H1 (cell line): ENCODE measurements around the gene MIOX. TPM values are rescaled to one million over a fixed set of nuclear protein-coding genes. Genes with fewer than 3 reads are reported as not detected.
A peak's percentile ranks its signal among the peaks of the same experiment; 100 is the strongest.

Experiments used
- CTCF ChIA-PET: fragments of 300-600 bp; sonication (Branson Sonifier 250); formaldehyde crosslinking; loops from one replicate; lab custom pipeline; 2021; ENCODE audit not compliant: partially characterized antibody; lab: Charles Lee
- POLR2A ChIA-PET: fragments of 300-600 bp; sonication (Branson Sonifier 250); formaldehyde crosslinking; loops from one replicate; lab custom pipeline; 2021; ENCODE audit warnings: inconsistent platforms; ENCODE audit not compliant: partially characterized antibody; lab: Charles Lee
- DNase-seq, 2 experiments: peaks; one replicate each; pipeline versions ENCODE4 v3.0.0 to v3.0.0-alpha.2; 2010 to 2022; ENCODE audit warnings: low spot score in 2 of 2, low read depth in 1 of 2, mixed read lengths in 1 of 2
- FAIRE-seq: peaks from 2 replicates; lab custom pipeline; 2011; peaks lifted over from hg19 to GRCh38; lab: Jason Lieb, UNC
- H2AFZ ChIP-seq: 2 replicates; pipeline ENCODE4 v1.8.1; 2012; ENCODE audit warnings: low read length, inconsistent platforms
- H2AK5ac ChIP-seq: 2 replicates; pipeline ENCODE4 v1.6.1; 2013; ENCODE audit warnings: low read depth, low read length
- H2BK120ac ChIP-seq: replicated peaks from 2 replicates; pipeline ENCODE3; 2013; ENCODE audit warnings: low read depth, low read length, inconsistent platforms
- H2BK12ac ChIP-seq: 2 replicates; pipeline ENCODE4 v1.6.1; 2013; ENCODE audit warnings: low read depth, low read length
- H2BK15ac ChIP-seq: 2 replicates; pipeline ENCODE4 v1.6.1; 2013; ENCODE audit warnings: low read length
- H2BK20ac ChIP-seq: 2 replicates; pipeline ENCODE4 v1.6.1; 2013; ENCODE audit warnings: low read length
- H2BK5ac ChIP-seq: 2 replicates; pipeline ENCODE4 v1.6.1; 2013; ENCODE audit warnings: low read depth, low read length
- H3K14ac ChIP-seq: 2 replicates; pipeline ENCODE4 v1.6.1; 2013; ENCODE audit warnings: inconsistent platforms; ENCODE audit not compliant: insufficient read length
- H3K18ac ChIP-seq: 2 replicates; pipeline ENCODE4 v1.6.1; 2013; ENCODE audit warnings: low read length; ENCODE audit errors: extremely low read depth
- H3K23ac ChIP-seq: 2 replicates; pipeline ENCODE4 v1.6.1; 2013; ENCODE audit warnings: inconsistent platforms; ENCODE audit not compliant: insufficient read length
- H3K23me2 ChIP-seq: 2 replicates; pipeline ENCODE4 v1.6.1; 2013; ENCODE audit warnings: low read depth, low read length
- H3K27ac ChIP-seq: 2 replicates; pipeline ENCODE4 v1.6.1; 2011; ENCODE audit warnings: low read depth, low read length, inconsistent platforms
- H3K27me3 ChIP-seq, 4 experiments: replicated peaks in 1 of 4; 1 replicate in 1 of 4; 2 replicates in 3 of 4; pipeline versions ENCODE4 v1.6.1 to v1.8.1; 2011 to 2013; ENCODE audit warnings: low read length in 3 of 4, mild to moderate bottlenecking in 3 of 4, inconsistent platforms in 2 of 4, mixed read lengths in 2 of 4, moderate library complexity in 1 of 4; ENCODE audit not compliant: control insufficient read depth in 3 of 4, insufficient read depth in 3 of 4; ENCODE audit errors: extremely low read depth in 1 of 4
- H3K36me3 ChIP-seq, 4 experiments: 2 replicates each; pipeline versions ENCODE4 v1.6.1 to v1.8.1; 2011 to 2013; ENCODE audit warnings: mild to moderate bottlenecking in 4 of 4, low read length in 3 of 4, moderate library complexity in 2 of 4, control low read depth in 1 of 4, inconsistent platforms in 1 of 4; ENCODE audit not compliant: insufficient read depth in 4 of 4, control insufficient read depth in 2 of 4
- H3K4ac ChIP-seq: replicated peaks from 2 replicates; pipeline ENCODE3; 2013; ENCODE audit warnings: low read length, low read depth, mixed read lengths, inconsistent platforms; ENCODE audit not compliant: insufficient read length
- H3K4me1 ChIP-seq, 4 experiments: replicated peaks in 1 of 4; 1 replicate in 1 of 4; 2 replicates in 3 of 4; pipeline versions ENCODE4 v1.6.1 to v1.8.1; 2011 to 2013; ENCODE audit warnings: low read length in 3 of 4, inconsistent platforms in 2 of 4, mixed read lengths in 1 of 4; ENCODE audit not compliant: insufficient read depth in 4 of 4, control insufficient read depth in 3 of 4
- H3K4me2 ChIP-seq, 2 experiments: 2 replicates each; pipeline versions ENCODE4 v1.6.1 to v1.8.1; 2011 to 2013; ENCODE audit warnings: low read depth in 2 of 2, low read length in 2 of 2, control low read depth in 1 of 2, inconsistent platforms in 1 of 2, mild to moderate bottlenecking in 1 of 2; ENCODE audit not compliant: insufficient read depth in 1 of 2
- H3K4me3 ChIP-seq, 4 experiments: fragments of 200-600, 300-600 bp in 1 of 4; sonication (generic), shearing (Covaris generic), sonication (Bioruptor Twin) in 1 of 4; 2 replicates each; pipeline versions ENCODE4 v1.5.1 to v1.8.1; 2011 to 2016; ENCODE audit warnings: low read length in 4 of 4, low read depth in 3 of 4, control low read depth in 2 of 4, inconsistent platforms in 2 of 4, mild to moderate bottlenecking in 2 of 4, mixed read lengths in 1 of 4, moderate library complexity in 1 of 4; ENCODE audit not compliant: insufficient read depth in 2 of 4; ENCODE audit errors: extremely low read depth in 1 of 4
- H3K56ac ChIP-seq: replicated peaks from 2 replicates; pipeline ENCODE3; 2013; ENCODE audit warnings: low read depth, mild to moderate bottlenecking, mixed read lengths, low read length, inconsistent platforms; ENCODE audit not compliant: insufficient read length
- H3K79me1 ChIP-seq: 2 replicates; pipeline ENCODE4 v1.6.1; 2013; ENCODE audit warnings: low read depth, low read length, control low read depth
- H3K79me2 ChIP-seq, 2 experiments: 2 replicates each; pipeline versions ENCODE4 v1.6.1 to v1.8.1; 2012 to 2013; ENCODE audit warnings: low read length in 2 of 2, mild to moderate bottlenecking in 2 of 2, inconsistent platforms in 1 of 2; ENCODE audit not compliant: insufficient read depth in 2 of 2, control insufficient read depth in 1 of 2
- H3K9ac ChIP-seq, 4 experiments: replicated peaks in 1 of 4; 1 replicate in 1 of 4; 2 replicates in 3 of 4; pipeline versions ENCODE4 v1.6.1 to v1.8.1; 2011 to 2013; ENCODE audit warnings: low read depth in 3 of 4, low read length in 3 of 4, control low read depth in 2 of 4, mild to moderate bottlenecking in 2 of 4, moderate library complexity in 2 of 4, inconsistent platforms in 1 of 4; ENCODE audit errors: extremely low read depth in 1 of 4
- H3K9me3 ChIP-seq, 2 experiments: 2 replicates each; pipeline versions ENCODE4 v1.6.1 to v1.8.1; 2012 to 2013; ENCODE audit warnings: mild to moderate bottlenecking in 2 of 2, moderate library complexity in 2 of 2, control low read depth in 1 of 2, inconsistent platforms in 1 of 2, low read depth in 1 of 2, low read length in 1 of 2, mixed read lengths in 1 of 2; ENCODE audit not compliant: insufficient read depth in 2 of 2
- H4K20me1 ChIP-seq, 2 experiments: replicated peaks in 1 of 2; 2 replicates each; pipeline versions ENCODE3 to v1.8.1; 2011 to 2013; ENCODE audit warnings: inconsistent platforms in 2 of 2, low read length in 2 of 2, mild to moderate bottlenecking in 1 of 2; ENCODE audit not compliant: insufficient read depth in 2 of 2, control insufficient read depth in 1 of 2
- H4K5ac ChIP-seq: 2 replicates; pipeline ENCODE4 v1.6.1; 2013; ENCODE audit warnings: low read length, low read depth, mixed read lengths, inconsistent platforms; ENCODE audit not compliant: insufficient read length
- H4K8ac ChIP-seq: 2 replicates; pipeline ENCODE4 v1.8.0; 2013; ENCODE audit warnings: mild to moderate bottlenecking, moderate library complexity, low read length, inconsistent platforms; ENCODE audit not compliant: insufficient read depth; ENCODE audit errors: extremely low read depth
- H4K91ac ChIP-seq: replicated peaks from 2 replicates; pipeline ENCODE3; 2013; ENCODE audit warnings: low read length, mixed read lengths, inconsistent platforms; ENCODE audit not compliant: insufficient read length
- CEBPB ChIP-seq: IDR thresholded peaks from 2 replicates; pipeline ENCODE4 v1.6.1; 2012; ENCODE audit warnings: low read depth, low read length
- CHD1 ChIP-seq: IDR thresholded peaks from 2 replicates; pipeline ENCODE4 v1.6.1; 2012; ENCODE audit warnings: low read depth, low read length, improper control_type of control experiment
- FOSL1 ChIP-seq: IDR thresholded peaks from 2 replicates; pipeline ENCODE4 v1.6.1; 2011; ENCODE audit warnings: mild to moderate bottlenecking, low read depth, low read length, moderate library complexity; ENCODE audit not compliant: insufficient read depth
- GABPA ChIP-seq: IDR thresholded peaks from 2 replicates; pipeline ENCODE4 v1.6.1; 2011; ENCODE audit warnings: mild to moderate bottlenecking, low read length, moderate library complexity, borderline replicate concordance; ENCODE audit not compliant: insufficient read depth
- HDAC2 ChIP-seq, 2 experiments: fragments of 300-600 bp in 1 of 2; sonication (generic) in 1 of 2; IDR thresholded peaks; 2 replicates each; pipeline ENCODE4 v1.6.1; 2011 to 2012; ENCODE audit warnings: low read depth in 2 of 2, low read length in 2 of 2, mild to moderate bottlenecking in 2 of 2, moderate library complexity in 2 of 2, borderline replicate concordance in 1 of 2, inconsistent platforms in 1 of 2
- HDAC6 ChIP-seq: IDR thresholded peaks from one replicate; pipeline ENCODE4 v1.7.1; 2012; ENCODE audit warnings: low read depth, mild to moderate bottlenecking, inconsistent platforms, low read length, moderate library complexity
- MAFK ChIP-seq: IDR thresholded peaks from 2 replicates; pipeline ENCODE4 v1.6.1; 2012; ENCODE audit warnings: low read depth, mild to moderate bottlenecking, improper control_type of control experiment, low read length
- RBBP5 ChIP-seq: IDR thresholded peaks from 2 replicates; pipeline ENCODE4 v1.7.1; 2012; ENCODE audit warnings: low read depth, mild to moderate bottlenecking, inconsistent platforms, low read length, moderate library complexity, borderline replicate concordance
- RNF2 ChIP-seq: fragments of 200-900, 300-1000 bp; sonication (generic); IDR thresholded peaks from 2 replicates; pipeline ENCODE4 v1.7.1; 2016; ENCODE audit warnings: borderline replicate concordance, low read depth, mild to moderate bottlenecking, antibody characterized with exemption, low read length; ENCODE audit not compliant: poor library complexity, severe bottlenecking; ENCODE audit errors: missing control alignments
- SIN3A ChIP-seq, 2 experiments: IDR thresholded peaks in 1 of 2; conservative IDR thresholded peaks in 1 of 2; 2 replicates each; pipeline ENCODE4 v1.6.1; 2011 to 2012; ENCODE audit warnings: low read length in 2 of 2, improper control_type of control experiment in 1 of 2, low read depth in 1 of 2, mild to moderate bottlenecking in 1 of 2
- SIX5 ChIP-seq: IDR thresholded peaks from 2 replicates; pipeline ENCODE4 v1.6.1; 2011; ENCODE audit warnings: mild to moderate bottlenecking, low read depth, low read length
- SP1 ChIP-seq: IDR thresholded peaks from 2 replicates; pipeline ENCODE4 v1.6.1; 2011; ENCODE audit warnings: low read depth, low read length
- YY1 ChIP-seq: IDR thresholded peaks from 2 replicates; pipeline ENCODE4 v1.6.1; 2011; ENCODE audit warnings: low read depth, mild to moderate bottlenecking, low read length
- WGBS, 2 experiments: shearing (Covaris generic) in 1 of 2; methylation state at CpG; one replicate each; pipeline versions ENCODE4 v1.1.6 to v1.1.7; 2013 to 2015; ENCODE audit warnings: low lambda C conversion rate in 2 of 2, mixed read lengths in 2 of 2, inconsistent platforms in 1 of 2, low coverage in 1 of 2, missing lambda C conversion rate in 1 of 2; ENCODE audit not compliant: insufficient replicate concordance in 2 of 2, insufficient coverage in 1 of 2, insufficient read length in 1 of 2; ENCODE audit errors: extremely low coverage in 1 of 2, missing lambda C conversion rate in 1 of 2; 5-methylcytosine and 5-hydroxymethylcytosine counted together
- polyA plus RNA-seq, 7 experiments: library from polyadenylated mRNA; depleted of rRNA in 3 of 7; stranded (reverse) in 5 of 7; unstranded in 2 of 7; fragments of >200 nt in 5 of 7; fragments of 200-250 nt in 2 of 7; gene quantifications; 1 replicate in 5 of 7; 2 replicates in 1 of 7; 4 replicates in 1 of 7; pipeline versions ENCODE4 v1.2.1 to v1.2.3, GENCODE V29; 2011 to 2013; ENCODE audit warnings: missing spikeins in 2 of 7, mixed read lengths in 2 of 7
- total RNA-seq: library from RNA; stranded (reverse); fragmentation: NEBNext Ultra II Directional; extraction: Animal tissue kit (Norgen Biotek cat#: 25700); gene quantifications from 2 replicates; pipeline ENCODE4 v1.2.1, GENCODE V29; 2021

The MIOX gene
- total and polyA plus RNA-seq, 2 of the 8 experiments (the other 6 are each of a cell fraction or from before 2014, with no cell fraction given), result 0.30 to 0.32 TPM

DNA sequence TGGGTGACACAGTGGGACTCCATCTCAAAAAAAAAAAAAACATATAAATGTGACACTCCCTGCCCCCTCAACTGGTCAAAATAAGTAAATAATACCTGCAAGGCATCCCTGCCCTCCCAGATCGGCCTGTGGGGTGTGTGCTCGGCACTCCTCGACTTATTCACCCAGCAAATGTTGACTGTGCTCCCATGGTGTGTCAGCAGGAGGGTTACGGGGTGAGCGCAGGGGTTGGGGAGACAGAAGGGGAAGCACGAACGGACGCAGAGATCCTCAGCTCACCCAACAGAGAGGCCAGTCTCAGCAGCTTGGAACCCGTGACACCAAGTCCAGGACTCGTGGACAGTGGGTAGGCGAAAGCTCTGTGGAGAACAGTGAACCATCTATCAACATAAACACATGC is 6.9 kb upstream of the MIOX start:
- H3K9ac ChIP-seq, result no peak overlapping the region
- H2AK5ac ChIP-seq, result no peak overlapping the region
- H2BK5ac ChIP-seq, result no peak overlapping the region; the same call in 1 of the 2 replicates
- no peak overlapping the region for H4K91ac ChIP-seq
- H2BK20ac ChIP-seq, result no peak overlapping the region
- DNase-seq (no peak), FAIRE-seq (no peak)
- CTCF ChIA-PET, result interaction anchor here (0.7 to 2.0 kb wide), 4 partner anchors 9 to 19 kb away, joined by 3 to 10 read pairs (median 4); no protein-coding TSS in a partner anchor
- POLR2A ChIA-PET, result interaction anchor here (1.3 kb wide), 1 partner anchor 10 kb away, joined by 4 read pairs; no protein-coding TSS in a partner anchor
- H3K18ac ChIP-seq, result no peak overlapping the region
- H3K4me1 ChIP-seq, result peaks cover 0 to 12% (median 5%) of the 10 kb centered on the region in 4 experiments; a peak in 5 of 7 replicates
- H2AFZ ChIP-seq, result no peak overlapping the region
- 0 out of 2 replicates have a peak overlapping the region, but pooled peaks have one; percentile 34 for H2BK15ac ChIP-seq
- H4K5ac ChIP-seq, result no peak overlapping the region
- peaks cover 7% of the 10 kb centered on the region; the same call in 1 of the 2 replicates for H3K23me2 ChIP-seq
- no peaks in the 10 kb centered on the region for H3K79me1 ChIP-seq
- H3K23ac ChIP-seq, result no peak overlapping the region
- no peak overlapping the region for H3K56ac ChIP-seq
- H3K79me2 ChIP-seq, result no peaks in the 10 kb centered on the region
- H3K4ac ChIP-seq, result no peak overlapping the region
- 89% methylated on average over 9 of the region's 11 CpGs; no CpG with 5 or more reads in 1 of the 2 experiments for WGBS, 2 experiments
- peaks cover 0 to 3% of the 10 kb centered on the region in 2 experiments for H4K20me1 ChIP-seq
- no peak overlapping the region for H3K14ac ChIP-seq
- no peaks in the 10 kb centered on the region for H3K9me3 ChIP-seq
- no peak overlapping the region for H3K27ac ChIP-seq
- no peak overlapping the region for H3K4me3 ChIP-seq
- 0 out of 8 replicates have a peak, but pooled peaks cover 0 to 2% (median 0%) of the 10 kb centered on the region in 4 experiments for H3K36me3 ChIP-seq
- H2BK120ac ChIP-seq, result no peak overlapping the region
- peak overlapping the region; percentile 28; the same call in 1 of the 2 replicates for H4K8ac ChIP-seq
- H2BK12ac ChIP-seq, result peak overlapping the region; percentile 12; the same call in 1 of the 2 replicates
- peaks cover 1 to 22% (median 13%) of the 10 kb centered on the region in 4 experiments; a peak in 6 of 7 replicates for H3K27me3 ChIP-seq
- H3K4me2 ChIP-seq, result no peak overlapping the region
- no peak for TF ChIP-seq RBBP5
- no peak for TF ChIP-seq HDAC2 (IDR thresholded peaks at IDR 0.05; ENCODE audit: borderline replicate concordance in 1 of 2, low read depth in 2 of 2, low read length in 2 of 2)
- no peak for TF ChIP-seq CHD1
- no peak for TF ChIP-seq RNF2
- no peak for TF ChIP-seq SIN3A (conservative IDR thresholded peaks at IDR 0.05 in 1 of 2, IDR thresholded peaks at IDR 0.05 in 1 of 2; ENCODE audit: low read depth in 1 of 2, low read length in 2 of 2)
- no peak for TF ChIP-seq CEBPB
- no peak for TF ChIP-seq HDAC6
- TF ChIP-seq YY1, result no peak
- no peak for TF ChIP-seq MAFK
- no peak for TF ChIP-seq GABPA
- TF ChIP-seq SIX5, result no peak
- no peak for TF ChIP-seq FOSL1
- TF ChIP-seq SP1, result no peak
